NCI-H1436 treated with DMSO at 0.1 percent for 48 hours (cell line): Measurements from ENCODE around the gene LRMDA.

ENCODE experiments used
- DNase-seq: peaks from one replicate; lab custom pipeline; 2025; lab: John Stamatoyannopoulos, UW

LRMDA gene

GRCh38 chr10:76169246-76169645 is 737.8 kb downstream of the LRMDA start:
- DNase-seq, result no peak

- DNase-seq, result no peak
Observed at GRCh38 chr10:76172020-76172419, 740.6 kb downstream of the LRMDA start.

GRCh38 chr10:76175533-76176165 is 744.2 kb downstream of the LRMDA start:
- DNase-seq, result no peak

- no peak for DNase-seq
Observed at GRCh38 chr10:76176166-76176550, 744.7 kb downstream of the LRMDA start.

- DNase-seq, result no peak
Observed at GRCh38 chr10:76177936-76178335, 746.5 kb downstream of the LRMDA start.

- DNase-seq, result no peak
Observed at GRCh38 chr10:76178532-76179292, 747.3 kb downstream of the LRMDA start.

GRCh38 chr10:76179806-76180205 is 748.4 kb downstream of the LRMDA start:
- DNase-seq, result no peak

- no peak for DNase-seq
Observed at GRCh38 chr10:76184647-76185046, 753.2 kb downstream of the LRMDA start.

- no peak for DNase-seq
Observed at GRCh38 chr10:76185471-76186301, 754.3 kb downstream of the LRMDA start.

GRCh38 chr10:76188216-76188615 is 756.8 kb downstream of the LRMDA start:
- no peak for DNase-seq

- DNase-seq, result peak; percentile 19
Observed at GRCh38 chr10:76190634-76191270, 759.3 kb downstream of the LRMDA start.

- no peak for DNase-seq
Observed at GRCh38 chr10:76191336-76191735, 759.9 kb downstream of the LRMDA start.

GRCh38 chr10:76192151-76192550 is 760.7 kb downstream of the LRMDA start:
- no peak for DNase-seq

GRCh38 chr10:76192694-76193320 is 761.4 kb downstream of the LRMDA start:
- DNase-seq, result no peak

- DNase-seq, result no peak
Observed at GRCh38 chr10:76195654-76196390, 764.4 kb downstream of the LRMDA start.

GRCh38 chr10:76197293-76197692 is 765.9 kb downstream of the LRMDA start:
- DNase-seq, result no peak

GRCh38 chr10:76198287-76199035 is 767.0 kb downstream of the LRMDA start:
- no peak for DNase-seq

- no peak for DNase-seq
Observed at GRCh38 chr10:76201962-76202361, 770.5 kb downstream of the LRMDA start.

GRCh38 chr10:76202777-76203176 is 771.4 kb downstream of the LRMDA start:
- DNase-seq, result no peak

- DNase-seq, result no peak
Observed at GRCh38 chr10:76205361-76205760, 773.9 kb downstream of the LRMDA start.
